WTC11 (cell line): ENCODE data around the gene CAMKMT. TPM values are rescaled to one million over a fixed set of nuclear protein-coding genes. Genes with fewer than 3 reads are reported as not detected.

Experiments
- ATAC-seq: fragments of 200-7000 bp; cut with Tn5 transposase; 2 replicates; pipeline ENCODE4 v1.10.0; 2021; ENCODE audit warnings: mild to moderate bottlenecking, moderate library complexity
- CTCF ChIA-PET: fragments of 300-600 bp; sonication (Branson Sonifier 250); formaldehyde crosslinking; loops from one replicate; lab custom pipeline; 2021; ENCODE audit warnings: antibody characterized with exemption; lab: Charles Lee
- POLR2A ChIA-PET: fragments of 350-600 bp; sonication (Branson Sonifier 250); formaldehyde crosslinking; loops from one replicate; lab custom pipeline; 2021; ENCODE audit warnings: antibody characterized with exemption; lab: Charles Lee
- DNase-seq: peaks from one replicate; pipeline ENCODE4 v3.0.0; 2021; ENCODE audit warnings: low spot score
- H3K27ac Mint-ChIP-seq: 2 replicates; pipeline ENCODE4 v1.8.0; 2021; ENCODE audit warnings: mixed read lengths
- H3K27me3 Mint-ChIP-seq: 2 replicates; pipeline ENCODE4 v1.8.0; 2021; ENCODE audit warnings: low read depth, mild to moderate bottlenecking, moderate library complexity, mixed read lengths
- H3K36me3 Mint-ChIP-seq: 2 replicates; pipeline ENCODE4 v1.8.0; 2021; ENCODE audit warnings: mixed read lengths
- H3K4me1 Mint-ChIP-seq: 2 replicates; pipeline ENCODE4 v1.8.0; 2022; ENCODE audit warnings: mixed read lengths
- H3K4me3 Mint-ChIP-seq: 2 replicates; pipeline ENCODE4 v1.8.0; 2021; ENCODE audit warnings: mild to moderate bottlenecking, moderate library complexity, mixed read lengths
- H3K9me3 Mint-ChIP-seq: 2 replicates; pipeline ENCODE4 v1.8.0; 2021; ENCODE audit warnings: mixed read lengths
- ATF6 ChIP-seq: sonication (generic); formaldehyde crosslinking; IDR thresholded peaks from 2 replicates; pipeline ENCODE4 v1.8.1; 2023; ENCODE audit warnings: mild to moderate bottlenecking, missing genetic modification reagents
- CTCF ChIP-seq: fragments of 200-600 bp; IDR thresholded peaks from 2 replicates; pipeline ENCODE4 v1.8.0; 2022; ENCODE audit warnings: antibody characterized with exemption
- E2F1 ChIP-seq: sonication (generic); formaldehyde crosslinking; IDR thresholded peaks from 2 replicates; pipeline ENCODE4 v1.8.0; 2022; ENCODE audit warnings: mild to moderate bottlenecking, missing genetic modification reagents
- ELF4 ChIP-seq: sonication (generic); formaldehyde crosslinking; IDR thresholded peaks from 2 replicates; pipeline ENCODE4 v1.8.1; 2022; ENCODE audit warnings: low read depth, mild to moderate bottlenecking, moderate library complexity, missing genetic modification reagents
- EMX1 ChIP-seq: fragments of 250-450 bp; sonication (Bioruptor Pico); IDR thresholded peaks from 2 replicates; pipeline ENCODE4 v1.8.0; 2021; ENCODE audit warnings: mild to moderate bottlenecking
- ESRRA ChIP-seq: sonication (generic); formaldehyde crosslinking; IDR thresholded peaks from 2 replicates; pipeline ENCODE4 v1.8.1; 2022; ENCODE audit warnings: mild to moderate bottlenecking, missing genetic modification reagents, borderline replicate concordance
- GABPB1 ChIP-seq: sonication (generic); formaldehyde crosslinking; IDR thresholded peaks from 2 replicates; pipeline ENCODE4 v1.8.1; 2023; ENCODE audit warnings: mild to moderate bottlenecking, missing genetic modification reagents
- GTF2I ChIP-seq: fragments of 250-450 bp; sonication (Bioruptor Pico); conservative IDR thresholded peaks from 2 replicates; pipeline ENCODE4 v1.4.0; 2021; ENCODE audit warnings: mild to moderate bottlenecking
- HMGA2 ChIP-seq: fragments of 250-450 bp; sonication (Bioruptor Pico); IDR thresholded peaks from 2 replicates; pipeline ENCODE4 v1.4.0; 2021; ENCODE audit warnings: mild to moderate bottlenecking, moderate library complexity
- IRF2 ChIP-seq: sonication (generic); formaldehyde crosslinking; IDR thresholded peaks from 2 replicates; pipeline ENCODE4 v1.8.0; 2022; ENCODE audit warnings: low read depth, missing genetic modification reagents, borderline replicate concordance
- NFE2L1 ChIP-seq: sonication (generic); formaldehyde crosslinking; IDR thresholded peaks from 2 replicates; pipeline ENCODE4 v1.8.1; 2023; ENCODE audit warnings: missing genetic modification reagents
- NR2C2 ChIP-seq: sonication (generic); formaldehyde crosslinking; IDR thresholded peaks from 2 replicates; pipeline ENCODE4 v1.8.0; 2022; ENCODE audit warnings: mild to moderate bottlenecking, missing genetic modification reagents
- RORB ChIP-seq: fragments of 250-450 bp; sonication (Bioruptor Pico); IDR thresholded peaks from 2 replicates; pipeline ENCODE4 v1.9.0; 2021; ENCODE audit warnings: mild to moderate bottlenecking
- SMAD3 ChIP-seq: sonication (generic); formaldehyde crosslinking; IDR thresholded peaks from 2 replicates; pipeline ENCODE4 v1.8.0; 2022; ENCODE audit warnings: missing genetic modification reagents, mild to moderate bottlenecking, borderline replicate concordance
- STAT6 ChIP-seq: sonication (generic); formaldehyde crosslinking; conservative IDR thresholded peaks from 2 replicates; pipeline ENCODE4 v1.8.1; 2023; ENCODE audit warnings: mild to moderate bottlenecking, low read depth, missing genetic modification reagents, moderate library complexity
- ZBTB21 ChIP-seq: sonication (generic); formaldehyde crosslinking; IDR thresholded peaks from 2 replicates; pipeline ENCODE4 v1.8.1; 2023; ENCODE audit warnings: mild to moderate bottlenecking, missing genetic modification reagents, borderline replicate concordance
- ZNF423 ChIP-seq: fragments of 250-450 bp; sonication (Bioruptor Pico); IDR thresholded peaks from 2 replicates; pipeline ENCODE4 v2.1.2; 2022; ENCODE audit warnings: mild to moderate bottlenecking, moderate library complexity
- ZNF425 ChIP-seq: fragments of 250-450 bp; sonication (Bioruptor Pico); conservative IDR thresholded peaks from 2 replicates; pipeline ENCODE4 v1.9.0; 2021; ENCODE audit warnings: mild to moderate bottlenecking
- ZNF532 ChIP-seq: fragments of 250-450 bp; sonication (Bioruptor Pico); IDR thresholded peaks from 2 replicates; pipeline ENCODE4 v1.9.0; 2021; ENCODE audit warnings: mild to moderate bottlenecking, borderline replicate concordance
- ZSCAN18 ChIP-seq: fragments of 250-450 bp; sonication (Bioruptor Pico); IDR thresholded peaks from 2 replicates; pipeline ENCODE4 v2.1.2; 2022; ENCODE audit warnings: mild to moderate bottlenecking, moderate library complexity
- total RNA-seq: library from RNA; stranded (reverse); gene quantifications from 3 replicates; pipeline ENCODE4 v1.2.3, GENCODE V29; 2021

CAMKMT gene
- total RNA-seq, 1 experiment from 2014 or later: 20.6 TPM

- Mint-ChIP-seq H3K27me3 (peaks cover 37% of the 10 kb centered on the region), H3K4me1 (peaks cover 51% of the 10 kb centered on the region), H3K36me3 (no peaks in the 10 kb centered on the region), H3K9me3 (no peaks in the 10 kb centered on the region), H3K27ac (no peak overlapping the region), H3K4me3 (no peak overlapping the region)
- no peak for TF ChIP-seq EMX1 (CRISPR knock-in tag)
- no peak for TF ChIP-seq GABPB1 (CRISPR knock-in tag)
- no peak for TF ChIP-seq SMAD3 (CRISPR knock-in tag)
- TF ChIP-seq E2F1 (CRISPR knock-in tag): no peak
- no peak for TF ChIP-seq GTF2I (CRISPR knock-in tag)
- no peak for TF ChIP-seq ZNF425
- TF ChIP-seq ZNF532 (CRISPR knock-in tag): no peak
- no peak for TF ChIP-seq ZNF423 (CRISPR knock-in tag)
- TF ChIP-seq ZSCAN18 (CRISPR knock-in tag): no peak
- TF ChIP-seq RORB (CRISPR knock-in tag): no peak
- no peak for TF ChIP-seq ESRRA (CRISPR knock-in tag)
- TF ChIP-seq ZBTB21 (CRISPR knock-in tag): no peak
- TF ChIP-seq ATF6 (CRISPR knock-in tag): no peak
- no peak for TF ChIP-seq STAT6 (CRISPR knock-in tag)
- no peak for TF ChIP-seq NFE2L1 (CRISPR knock-in tag)
- no peak for TF ChIP-seq HMGA2 (CRISPR knock-in tag)
- no peak for TF ChIP-seq CTCF
- no peak for TF ChIP-seq IRF2 (CRISPR knock-in tag)
- TF ChIP-seq ELF4 (CRISPR knock-in tag): no peak
- TF ChIP-seq NR2C2 (CRISPR knock-in tag): no peak
- CTCF ChIA-PET: no interaction called here
- DNase-seq (no peak), ATAC-seq (no peak)
- POLR2A ChIA-PET: no interaction called here
These were observed 445.7 kb downstream of the CAMKMT start for GRCh38 chr2:44807201-44808025.
